CD14-positive monocyte (primary cell): Measurements from ENCODE around the gene ATOSA. TPM values are rescaled to one million over a fixed set of nuclear protein-coding genes. Genes with fewer than 3 reads are reported as not detected.

Experiments
- DNase-seq, 3 donors: peaks; one replicate each; pipeline ENCODE4 v3.0.0-alpha.2; 2011 to 2022
- H2AFZ ChIP-seq: 2 replicates; pipeline ENCODE4 v1.6.0; 2012; ENCODE audit warnings: mild to moderate bottlenecking, low read depth, low read length, inconsistent platforms; ENCODE audit not compliant: insufficient read depth, poor library complexity, severe bottlenecking
- H3K27ac ChIP-seq, 2 donors: 1 replicate in 1 of 2; 2 replicates in 1 of 2; pipeline ENCODE4 v1.5.1; 2012 to 2013; ENCODE audit warnings: low read length in 2 of 2, control low read depth in 1 of 2, inconsistent platforms in 1 of 2, low read depth in 1 of 2, mild to moderate bottlenecking in 1 of 2
- H3K27me3 ChIP-seq, 2 donors: one replicate each; pipeline versions ENCODE4 v1.6.0 to v1.6.1; 2011 to 2013; ENCODE audit warnings: low read length in 2 of 2; ENCODE audit not compliant: control insufficient read depth in 2 of 2, insufficient read depth in 2 of 2
- H3K36me3 ChIP-seq, 2 donors: replicated peaks in 1 of 2; 1 replicate in 1 of 2; 2 replicates in 1 of 2; pipeline versions ENCODE4 v1.5.1 to v1.6.1; 2012 to 2013; ENCODE audit warnings: low read length in 2 of 2, control low read depth in 1 of 2, inconsistent platforms in 1 of 2, mild to moderate bottlenecking in 1 of 2; ENCODE audit not compliant: insufficient read depth in 2 of 2, control insufficient read depth in 1 of 2
- H3K4me1 ChIP-seq, 2 donors: 1 replicate in 1 of 2; 2 replicates in 1 of 2; pipeline versions ENCODE4 v1.5.1 to v1.6.1; 2012 to 2013; ENCODE audit warnings: low read length in 2 of 2, control low read depth in 1 of 2, inconsistent platforms in 1 of 2, mild to moderate bottlenecking in 1 of 2, moderate library complexity in 1 of 2; ENCODE audit not compliant: insufficient read depth in 2 of 2, control insufficient read depth in 1 of 2
- H3K4me2 ChIP-seq: replicated peaks from 2 replicates; pipeline ENCODE3; 2012; ENCODE audit warnings: low read length, moderate library complexity, mild to moderate bottlenecking; ENCODE audit not compliant: poor library complexity, severe bottlenecking; ENCODE audit errors: extremely low read depth
- H3K4me3 ChIP-seq, 3 experiments: fragments of 200-600 bp in 1 of 3; sonication (generic) in 1 of 3; replicated peaks in 1 of 3; 1 replicate in 2 of 3; 2 replicates in 1 of 3; pipeline ENCODE4 v1.5.1; 2011 to 2013; ENCODE audit warnings: low read length in 3 of 3, mild to moderate bottlenecking in 3 of 3, control low read depth in 2 of 3, low read depth in 2 of 3, inconsistent platforms in 1 of 3, moderate library complexity in 1 of 3
- H3K79me2 ChIP-seq: 2 replicates; pipeline ENCODE4 v1.6.0; 2012; ENCODE audit warnings: mild to moderate bottlenecking, control low read depth, inconsistent platforms, low read length, moderate library complexity; ENCODE audit not compliant: insufficient read depth
- H3K9ac ChIP-seq: 2 replicates; pipeline ENCODE4 v1.6.0; 2017; ENCODE audit warnings: low read length, mild to moderate bottlenecking; ENCODE audit not compliant: insufficient read depth, poor library complexity, severe bottlenecking
- H3K9me3 ChIP-seq, 2 donors: replicated peaks in 1 of 2; 1 replicate in 1 of 2; 2 replicates in 1 of 2; pipeline versions ENCODE4 v1.5.1 to v1.6.1; 2012 to 2013; ENCODE audit warnings: low read length in 2 of 2, control low read depth in 1 of 2; ENCODE audit not compliant: control insufficient read depth in 1 of 2, insufficient read depth in 1 of 2
- H4K20me1 ChIP-seq: 2 replicates; pipeline ENCODE4 v1.6.0; 2012; ENCODE audit warnings: mild to moderate bottlenecking, low read length, control low read depth, moderate library complexity; ENCODE audit not compliant: insufficient read depth
- H3K27ac Mint-ChIP-seq, 7 donors: one replicate each; pipeline ENCODE4 v1.8.0; 2020; ENCODE audit warnings: mild to moderate bottlenecking in 7 of 7, mixed read lengths in 7 of 7, moderate library complexity in 6 of 7, inconsistent platforms in 2 of 7
- H3K27me3 Mint-ChIP-seq, 3 donors: one replicate each; pipeline ENCODE4 v1.8.0; 2021 to 2022; ENCODE audit warnings: low read depth in 3 of 3, mild to moderate bottlenecking in 3 of 3, mixed read lengths in 3 of 3, moderate library complexity in 3 of 3, inconsistent platforms in 1 of 3
- H3K36me3 Mint-ChIP-seq, 2 donors: one replicate each; pipeline ENCODE4 v1.8.0; 2020; ENCODE audit warnings: mixed read lengths in 2 of 2, inconsistent platforms in 1 of 2, mild to moderate bottlenecking in 1 of 2
- H3K4me1 Mint-ChIP-seq: one replicate; pipeline ENCODE4 v1.8.0; 2020; ENCODE audit warnings: mild to moderate bottlenecking, mixed read lengths
- H3K4me3 Mint-ChIP-seq, 2 donors: one replicate each; pipeline ENCODE4 v1.8.0; 2020; ENCODE audit warnings: mild to moderate bottlenecking in 2 of 2, mixed read lengths in 2 of 2, moderate library complexity in 1 of 2
- H3K9me3 Mint-ChIP-seq, 7 donors: one replicate each; pipeline ENCODE4 v1.8.0; 2020 to 2022; ENCODE audit warnings: mixed read lengths in 7 of 7, mild to moderate bottlenecking in 6 of 7, moderate library complexity in 6 of 7, inconsistent platforms in 2 of 7
- WGBS: methylation state at CpG from one replicate; pipeline ENCODE4 v1.1.5; 2013; ENCODE audit warnings: missing lambda C conversion rate; ENCODE audit not compliant: insufficient coverage; 5-methylcytosine and 5-hydroxymethylcytosine counted together
- intact Hi-C, 2 donors: fragments of 100-400 bp; cut with micrococcal nuclease; formaldehyde crosslinking; loops; one replicate each; pipeline versions ENCODE4 v1.15.0 to v1.15.1; 2023
- polyA plus RNA-seq, 3 donors: library from polyadenylated mRNA; depleted of rRNA in 1 of 3; unstranded in 2 of 3; stranded (reverse) in 1 of 3; fragments of 300-500 nt in 2 of 3; fragments of >200 nt in 1 of 3; fragmentation: Illumina TruSeq in 2 of 3; gene quantifications; 1 replicate in 2 of 3; 2 replicates in 1 of 3; pipeline ENCODE4 v1.2.3, GENCODE V29; 2012 to 2021
- TF ChIP-seq, protein P1 (sequence below): fragments of 200-600 bp; IDR thresholded peaks from one replicate; pipeline ENCODE4 v1.8.0; 2022; ENCODE audit warnings: antibody characterized with exemption, mild to moderate bottlenecking

Gene ATOSA
- polyA plus RNA-seq, 3 donors: 2.1 to 15.9 (median 3.5) TPM

GRCh38 chr15:52717481-52717880, 38.3 kb upstream of the ATOSA start:
- H3K9me3 Mint-ChIP-seq: no peaks in the 10 kb centered on the region
- peak overlapping the region in 1 of 7 donors; percentile 48 for H3K27ac Mint-ChIP-seq
- Histone ChIP-seq H4K20me1 (no peaks in the 10 kb centered on the region), H3K27me3 (no peaks in the 10 kb centered on the region), H3K9me3 (no peaks in the 10 kb centered on the region), H3K4me1 (no peaks in the 10 kb centered on the region), H2AFZ (no peak overlapping the region), H3K9ac (no peak overlapping the region), H3K36me3 (no peaks in the 10 kb centered on the region), H3K4me3 (no peak overlapping the region), H3K79me2 (no peaks in the 10 kb centered on the region), H3K27ac (no peak overlapping the region), H3K4me2 (no peak overlapping the region)
- H3K4me1 Mint-ChIP-seq: peaks cover 9% of the 10 kb centered on the region
- no peaks in the 10 kb centered on the region for H3K27me3 Mint-ChIP-seq
- TF ChIP-seq, protein P1, sequence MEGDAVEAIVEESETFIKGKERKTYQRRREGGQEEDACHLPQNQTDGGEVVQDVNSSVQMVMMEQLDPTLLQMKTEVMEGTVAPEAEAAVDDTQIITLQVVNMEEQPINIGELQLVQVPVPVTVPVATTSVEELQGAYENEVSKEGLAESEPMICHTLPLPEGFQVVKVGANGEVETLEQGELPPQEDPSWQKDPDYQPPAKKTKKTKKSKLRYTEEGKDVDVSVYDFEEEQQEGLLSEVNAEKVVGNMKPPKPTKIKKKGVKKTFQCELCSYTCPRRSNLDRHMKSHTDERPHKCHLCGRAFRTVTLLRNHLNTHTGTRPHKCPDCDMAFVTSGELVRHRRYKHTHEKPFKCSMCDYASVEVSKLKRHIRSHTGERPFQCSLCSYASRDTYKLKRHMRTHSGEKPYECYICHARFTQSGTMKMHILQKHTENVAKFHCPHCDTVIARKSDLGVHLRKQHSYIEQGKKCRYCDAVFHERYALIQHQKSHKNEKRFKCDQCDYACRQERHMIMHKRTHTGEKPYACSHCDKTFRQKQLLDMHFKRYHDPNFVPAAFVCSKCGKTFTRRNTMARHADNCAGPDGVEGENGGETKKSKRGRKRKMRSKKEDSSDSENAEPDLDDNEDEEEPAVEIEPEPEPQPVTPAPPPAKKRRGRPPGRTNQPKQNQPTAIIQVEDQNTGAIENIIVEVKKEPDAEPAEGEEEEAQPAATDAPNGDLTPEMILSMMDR: no peak
- no peaks in the 10 kb centered on the region for H3K36me3 Mint-ChIP-seq
- no peak for DNase-seq
- WGBS: 48% methylated on average over 4 of the region's 6 CpGs
- no peak overlapping the region for H3K4me3 Mint-ChIP-seq
- intact Hi-C loops: no loop called here

GRCh38 chr15:52716536-52716935, 37.3 kb upstream of the ATOSA start:
- Histone ChIP-seq H3K79me2 (no peaks in the 10 kb centered on the region), H3K4me3 (no peak overlapping the region), H3K9me3 (no peaks in the 10 kb centered on the region), H2AFZ (no peak overlapping the region), H3K9ac (no peak overlapping the region), H3K27ac (no peak overlapping the region), H3K4me1 (no peaks in the 10 kb centered on the region), H4K20me1 (no peaks in the 10 kb centered on the region), H3K36me3 (no peaks in the 10 kb centered on the region), H3K4me2 (no peak overlapping the region), H3K27me3 (no peaks in the 10 kb centered on the region)
- H3K9me3 Mint-ChIP-seq: no peaks in the 10 kb centered on the region
- peaks cover 9% of the 10 kb centered on the region for H3K4me1 Mint-ChIP-seq
- H3K36me3 Mint-ChIP-seq: no peaks in the 10 kb centered on the region
- DNase-seq: no peak
- no CpG with 5 or more reads among the region's 2 CpGs for WGBS
- no peak overlapping the region for H3K27ac Mint-ChIP-seq
- H3K27me3 Mint-ChIP-seq: no peaks in the 10 kb centered on the region
- intact Hi-C loops: no loop called here
- TF ChIP-seq, protein P1: no peak
- no peak overlapping the region for H3K4me3 Mint-ChIP-seq
